ENCODE results near the gene MIGA2. TPM values are rescaled to one million over a fixed set of nuclear protein-coding genes. Genes with fewer than 3 reads are reported as not detected.

MIGA2 gene
- total RNA-seq, 4 donors from 2014 or later = 16.2 to 38.3 (median 24.6) TPM

DNA sequence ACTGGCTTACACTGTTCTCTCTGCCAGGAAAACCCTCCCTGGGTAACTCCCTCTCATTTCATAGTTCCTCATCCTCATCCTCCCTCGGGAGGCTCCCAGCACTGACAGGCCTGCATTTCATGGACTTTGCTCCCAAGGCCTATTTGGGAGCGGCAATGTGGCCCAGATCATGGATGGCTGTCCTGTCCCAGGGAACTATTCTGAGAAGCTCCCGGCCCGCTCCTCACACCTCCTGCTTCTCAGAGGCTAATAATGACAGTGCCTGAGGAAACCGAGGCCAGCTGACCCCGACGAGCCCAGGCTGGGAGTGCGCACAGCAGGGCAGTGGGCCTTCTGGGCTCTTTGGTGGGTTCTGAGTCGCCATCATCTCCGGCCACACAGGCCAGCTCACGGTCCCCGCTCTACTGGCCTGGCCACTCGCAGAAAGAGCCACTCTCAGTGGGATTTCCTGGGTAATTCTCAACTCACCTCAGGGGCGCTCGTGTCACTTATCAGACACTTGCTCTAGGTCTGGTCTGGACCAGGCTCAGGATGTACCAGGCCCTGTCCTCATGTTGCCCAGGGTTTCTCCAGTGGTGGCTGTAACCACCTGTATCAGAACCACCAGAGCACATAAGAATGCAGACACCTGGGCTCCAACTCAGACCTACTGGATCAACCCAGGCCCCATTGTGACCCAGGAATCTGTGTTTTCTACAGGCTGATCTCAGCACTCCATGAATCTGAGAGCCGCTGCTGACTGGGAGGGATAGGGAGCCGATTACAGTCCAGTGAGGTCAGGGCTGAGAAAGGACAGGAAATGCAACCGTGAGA is 42.5 kb downstream of the MIGA2 start:
- Histone ChIP-seq H3K27ac (no peak overlapping the region), H3K27me3 (no peaks in the 10 kb centered on the region), H3K4me3 (no peak overlapping the region), H3K36me3 (no peaks in the 10 kb centered on the region), H3K4me1 (peaks cover 0 to 31% (median 10%) of the 10 kb centered on the region in 3 donors), H3K9me3 (no peaks in the 10 kb centered on the region)
- ATAC-seq = no peak
- WGBS, 2 donors (ENCODE audit: low coverage in 1 of 2) = no CpG with 5 or more reads among the region's 18 CpGs
- no peak for TF ChIP-seq POLR2AphosphoS5 (IDR thresholded peaks at IDR 0.05)
- TF ChIP-seq, protein P1, sequence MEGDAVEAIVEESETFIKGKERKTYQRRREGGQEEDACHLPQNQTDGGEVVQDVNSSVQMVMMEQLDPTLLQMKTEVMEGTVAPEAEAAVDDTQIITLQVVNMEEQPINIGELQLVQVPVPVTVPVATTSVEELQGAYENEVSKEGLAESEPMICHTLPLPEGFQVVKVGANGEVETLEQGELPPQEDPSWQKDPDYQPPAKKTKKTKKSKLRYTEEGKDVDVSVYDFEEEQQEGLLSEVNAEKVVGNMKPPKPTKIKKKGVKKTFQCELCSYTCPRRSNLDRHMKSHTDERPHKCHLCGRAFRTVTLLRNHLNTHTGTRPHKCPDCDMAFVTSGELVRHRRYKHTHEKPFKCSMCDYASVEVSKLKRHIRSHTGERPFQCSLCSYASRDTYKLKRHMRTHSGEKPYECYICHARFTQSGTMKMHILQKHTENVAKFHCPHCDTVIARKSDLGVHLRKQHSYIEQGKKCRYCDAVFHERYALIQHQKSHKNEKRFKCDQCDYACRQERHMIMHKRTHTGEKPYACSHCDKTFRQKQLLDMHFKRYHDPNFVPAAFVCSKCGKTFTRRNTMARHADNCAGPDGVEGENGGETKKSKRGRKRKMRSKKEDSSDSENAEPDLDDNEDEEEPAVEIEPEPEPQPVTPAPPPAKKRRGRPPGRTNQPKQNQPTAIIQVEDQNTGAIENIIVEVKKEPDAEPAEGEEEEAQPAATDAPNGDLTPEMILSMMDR (IDR thresholded peaks at IDR 0.05) = no peak
- no peak for TF ChIP-seq POLR2A (IDR thresholded peaks at IDR 0.05)
- no peak for TF ChIP-seq EP300 (IDR thresholded peaks at IDR 0.05)

DNA sequence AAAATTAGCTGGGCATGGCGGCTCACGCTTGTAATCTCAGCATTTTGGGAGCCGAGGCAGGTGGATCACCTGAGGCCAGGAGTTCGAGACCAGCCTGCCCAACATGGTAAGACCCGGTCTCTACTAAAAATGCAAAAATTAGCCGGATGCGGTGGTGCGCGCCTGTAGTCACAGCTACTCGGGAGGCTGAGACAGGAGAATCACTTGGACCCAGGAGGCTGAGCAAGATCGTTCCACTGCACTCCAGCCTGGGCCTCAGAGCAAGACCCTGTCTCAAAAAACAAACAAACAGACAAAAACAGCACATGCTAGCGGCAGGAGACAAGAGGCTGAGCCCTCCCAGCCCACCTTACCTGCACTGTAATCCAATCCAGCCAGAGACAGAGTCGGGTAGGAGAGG is 43.4 kb downstream of the MIGA2 start:
- ATAC-seq = no peak
- WGBS, 2 donors (ENCODE audit: low coverage in 1 of 2) = 66 to 95% methylated on average over 4 to 8 of the region's 13 CpGs
- Histone ChIP-seq H3K27me3 (no peaks in the 10 kb centered on the region), H3K36me3 (peaks cover 0 to 5% of the 10 kb centered on the region in 2 donors), H3K27ac (peak overlapping the region in 1 of 4 donors; percentile 83), H3K4me1 (peaks cover 0 to 31% (median 10%) of the 10 kb centered on the region in 3 donors), H3K9me3 (no peaks in the 10 kb centered on the region), H3K4me3 (peak overlapping the region in 1 of 2 donors; percentile 63)
- no peak for TF ChIP-seq EP300 (IDR thresholded peaks at IDR 0.05)
- no peak for TF ChIP-seq POLR2AphosphoS5 (IDR thresholded peaks at IDR 0.05)
- TF ChIP-seq, protein P1 (IDR thresholded peaks at IDR 0.05) = no peak
- no peak for TF ChIP-seq POLR2A (IDR thresholded peaks at IDR 0.05)

DNA sequence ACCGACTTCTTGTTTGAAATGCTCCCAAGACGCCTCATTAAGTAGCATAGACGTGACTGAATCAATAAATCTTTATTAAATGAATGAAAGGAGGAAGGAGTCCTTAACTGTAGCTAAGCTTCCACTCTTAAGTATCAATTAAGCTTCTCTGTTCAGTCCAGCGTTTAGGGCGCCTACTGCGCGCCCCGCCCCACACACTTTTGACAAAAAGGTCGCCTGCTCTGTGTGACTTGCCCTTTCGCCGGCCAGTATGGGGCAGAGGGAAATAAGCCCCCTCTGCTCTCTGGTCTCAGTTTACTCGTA is 43.8 kb downstream of the MIGA2 start:
- H3K36me3 ChIP-seq = peaks cover 0 to 9% of the 10 kb centered on the region in 2 donors
- no peak for ATAC-seq
- H3K9me3 ChIP-seq = no peaks in the 10 kb centered on the region
- H3K4me1 ChIP-seq = peaks cover 0 to 31% (median 10%) of the 10 kb centered on the region in 3 donors
- 2 to 10% methylated on average over 7 to 11 of the region's 12 CpGs for WGBS, 2 donors (ENCODE audit: low coverage in 1 of 2)
- peak overlapping the region; percentile 20 to 63 for H3K4me3 ChIP-seq
- no peaks in the 10 kb centered on the region for H3K27me3 ChIP-seq
- peak overlapping the region in 3 of 4 donors; percentile 53 to 83 (median 74) for H3K27ac ChIP-seq
- TF ChIP-seq POLR2A (IDR thresholded peaks at IDR 0.05) (no peak), POLR2AphosphoS5 (IDR thresholded peaks at IDR 0.05) (no peak), EP300 (IDR thresholded peaks at IDR 0.05) (no peak)
- TF ChIP-seq, protein P1 (IDR thresholded peaks at IDR 0.05) = no peak

DNA sequence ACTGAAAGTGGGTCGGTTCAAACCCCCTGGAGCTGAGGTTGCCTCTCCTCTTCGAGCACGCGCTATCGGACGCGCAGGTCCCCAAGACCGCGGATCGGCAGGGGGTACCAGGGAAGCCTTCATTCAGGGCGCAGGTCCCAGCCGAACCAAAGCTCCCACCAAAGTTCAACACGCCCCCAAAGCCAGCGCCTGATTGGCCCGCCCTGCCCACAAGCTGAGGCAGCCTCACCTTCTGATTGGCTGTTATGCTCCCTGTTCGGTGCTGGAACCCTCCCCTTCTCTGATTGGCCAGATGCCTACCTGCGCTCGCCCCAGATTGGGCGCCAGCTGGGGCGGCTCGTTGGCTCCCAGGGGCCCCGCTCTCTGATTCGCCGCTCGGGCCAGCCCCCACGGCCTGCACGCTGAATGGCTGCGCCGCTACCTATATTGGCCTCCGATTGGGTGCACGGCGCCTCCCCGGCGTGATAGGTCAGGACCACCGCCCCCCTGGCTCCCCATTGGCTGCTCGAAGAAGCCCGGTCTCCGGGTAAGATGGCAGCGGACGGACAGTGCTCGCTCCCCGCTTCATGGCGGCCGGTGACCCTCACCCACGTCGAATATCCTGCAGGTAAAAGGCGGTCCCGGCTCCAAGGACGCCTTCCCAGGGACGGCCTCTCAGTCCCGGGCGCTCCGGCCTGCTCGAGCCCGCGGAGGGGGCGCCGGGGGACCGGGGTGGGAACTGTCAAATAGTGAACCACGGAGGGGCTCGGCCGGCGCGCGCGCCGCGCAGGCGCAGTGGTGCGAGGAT is 44.4 kb downstream of the MIGA2 start, which contains the start of gene DOLPP1:
TSS of gene DOLPP1 (plus strand) at position 511 of the 787 bp plus-strand sequence. CDS start at position 532, 21 bp downstream.
- WGBS, 2 donors (ENCODE audit: low coverage in 1 of 2) = no CpG with 5 or more reads among the region's 70 CpGs
- TF ChIP-seq POLR2A (IDR thresholded peaks at IDR 0.05) (peak; percentile 35 to 46), POLR2AphosphoS5 (IDR thresholded peaks at IDR 0.05) (peak; percentile 54), EP300 (IDR thresholded peaks at IDR 0.05) (no peak)
- TF ChIP-seq, protein P1 (IDR thresholded peaks at IDR 0.05) = no peak
- Histone ChIP-seq H3K4me3 (peak within 1 kb of the TSS; percentile 63 to 64), H3K27ac (peak within 1 kb of the TSS; percentile 43 to 86 (median 84)), H3K27me3 (no peaks in the 10 kb centered on the region), H3K9me3 (no peaks in the 10 kb centered on the region), H3K4me1 (peaks cover 0 to 31% (median 10%) of the 10 kb centered on the region in 3 donors), H3K36me3 (peaks cover 0 to 15% of the 10 kb centered on the region in 2 donors)
- ATAC-seq = peak; percentile 99
